Neural progenitor cell (in vitro differentiated cells): ENCODE measurements around the gene SULT6B1. TPM values are rescaled to one million over a fixed set of nuclear protein-coding genes. Genes with fewer than 3 reads are reported as not detected.
"Not testable (repeated sequence)": the region's sequence is repeated elsewhere in the genome, so short reads cannot be mapped to it uniquely, and the experiment has no call there.

Source experiments
- DNase-seq: peaks from one replicate; pipeline ENCODE4 v3.0.0-alpha.2; 2016; ENCODE audit warnings: low spot score
- H2AFZ ChIP-seq: fragments of 200-600 bp; sonication (generic); replicated peaks from 2 replicates; pipeline ENCODE4 v1.6.1; 2016; ENCODE audit warnings: antibody characterized with exemption
- H3F3A ChIP-seq: fragments of 200-600 bp; sonication (generic); 2 replicates; pipeline ENCODE4 v1.6.1; 2016; ENCODE audit warnings: antibody characterized with exemption, low read depth
- H3K27ac ChIP-seq: fragments of 200-600 bp; sonication (generic); 2 replicates; pipeline ENCODE4 v1.5.1; 2016; ENCODE audit warnings: mild to moderate bottlenecking
- H3K27me3 ChIP-seq: fragments of 200-600 bp; sonication (generic); 2 replicates; pipeline ENCODE4 v1.6.1; 2016; ENCODE audit warnings: mild to moderate bottlenecking, moderate library complexity
- H3K36me3 ChIP-seq: fragments of 200-600 bp; sonication (generic); 2 replicates; pipeline ENCODE4 v1.5.1; 2016
- H3K4me1 ChIP-seq: fragments of 200-600 bp; sonication (generic); 2 replicates; pipeline ENCODE4 v1.6.1; 2016; ENCODE audit warnings: mixed run types
- H3K4me2 ChIP-seq: fragments of 200-600 bp; sonication (generic); 2 replicates; pipeline ENCODE4 v1.6.1; 2016
- H3K4me3 ChIP-seq: fragments of 200-600 bp; sonication (generic); 2 replicates; pipeline ENCODE4 v1.5.1; 2016
- H3K79me2 ChIP-seq: fragments of 200-600 bp; sonication (generic); 2 replicates; pipeline ENCODE4 v1.6.1; 2016; ENCODE audit warnings: low read depth
- H3K9ac ChIP-seq: fragments of 200-600 bp; sonication (generic); 2 replicates; pipeline ENCODE4 v1.6.1; 2016
- H3K9me3 ChIP-seq: fragments of 200-600 bp; sonication (generic); 2 replicates; pipeline ENCODE4 v1.5.1; 2016; ENCODE audit warnings: low read depth
- H4K20me1 ChIP-seq: fragments of 200-600 bp; sonication (generic); 2 replicates; pipeline ENCODE4 v1.6.1; 2016; ENCODE audit warnings: low read depth
- H3K27ac Mint-ChIP-seq: 3 replicates; pipeline ENCODE4 v1.8.0; 2021; ENCODE audit warnings: mixed read lengths
- H3K27me3 Mint-ChIP-seq: 2 replicates; pipeline ENCODE4 v1.8.0; 2022; ENCODE audit warnings: low read depth, mild to moderate bottlenecking, inconsistent platforms, moderate library complexity, mixed read lengths; ENCODE audit not compliant: insufficient read depth
- H3K36me3 Mint-ChIP-seq: 3 replicates; pipeline ENCODE4 v1.8.0; 2021; ENCODE audit warnings: mixed read lengths
- H3K4me1 Mint-ChIP-seq: 3 replicates; pipeline ENCODE4 v1.8.0; 2021; ENCODE audit warnings: mixed read lengths
- H3K4me3 Mint-ChIP-seq: 3 replicates; pipeline ENCODE4 v1.8.0; 2021; ENCODE audit warnings: mild to moderate bottlenecking, moderate library complexity, mixed read lengths
- H3K9me3 Mint-ChIP-seq: 3 replicates; pipeline ENCODE4 v1.8.0; 2020; ENCODE audit warnings: mixed read lengths
- EZH2 ChIP-seq: fragments of 200-600 bp; sonication (generic); IDR thresholded peaks from 2 replicates; pipeline ENCODE4 v1.6.1; 2017; ENCODE audit warnings: antibody characterized with exemption, mild to moderate bottlenecking, moderate library complexity
- EZH2phosphoT487 ChIP-seq: fragments of 200-600 bp; sonication (generic); IDR thresholded peaks from 2 replicates; pipeline ENCODE4 v1.6.1; 2017; ENCODE audit warnings: antibody characterized with exemption
- total RNA-seq: library from RNA; depleted of rRNA; stranded (reverse); fragments of >200 nt; gene quantifications from 2 replicates; pipeline ENCODE4 v1.2.3, GENCODE V29; 2015; ENCODE audit warnings: low replicate concordance
- TF ChIP-seq, protein P1 (sequence below): fragments of 200-600 bp; sonication (generic); IDR thresholded peaks from 2 replicates; pipeline ENCODE4 v1.5.1; 2017; ENCODE audit warnings: antibody characterized with exemption, mild to moderate bottlenecking

Gene SULT6B1
- total RNA-seq, 1 donor from 2014 or later, result not detected

GRCh38 chr2:37215250-37215649, 26.8 kb upstream of the SULT6B1 start:
- TF ChIP-seq EZH2phosphoT487 (no peak), EZH2 (no peak)
- TF ChIP-seq, protein P1, sequence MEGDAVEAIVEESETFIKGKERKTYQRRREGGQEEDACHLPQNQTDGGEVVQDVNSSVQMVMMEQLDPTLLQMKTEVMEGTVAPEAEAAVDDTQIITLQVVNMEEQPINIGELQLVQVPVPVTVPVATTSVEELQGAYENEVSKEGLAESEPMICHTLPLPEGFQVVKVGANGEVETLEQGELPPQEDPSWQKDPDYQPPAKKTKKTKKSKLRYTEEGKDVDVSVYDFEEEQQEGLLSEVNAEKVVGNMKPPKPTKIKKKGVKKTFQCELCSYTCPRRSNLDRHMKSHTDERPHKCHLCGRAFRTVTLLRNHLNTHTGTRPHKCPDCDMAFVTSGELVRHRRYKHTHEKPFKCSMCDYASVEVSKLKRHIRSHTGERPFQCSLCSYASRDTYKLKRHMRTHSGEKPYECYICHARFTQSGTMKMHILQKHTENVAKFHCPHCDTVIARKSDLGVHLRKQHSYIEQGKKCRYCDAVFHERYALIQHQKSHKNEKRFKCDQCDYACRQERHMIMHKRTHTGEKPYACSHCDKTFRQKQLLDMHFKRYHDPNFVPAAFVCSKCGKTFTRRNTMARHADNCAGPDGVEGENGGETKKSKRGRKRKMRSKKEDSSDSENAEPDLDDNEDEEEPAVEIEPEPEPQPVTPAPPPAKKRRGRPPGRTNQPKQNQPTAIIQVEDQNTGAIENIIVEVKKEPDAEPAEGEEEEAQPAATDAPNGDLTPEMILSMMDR, result no peak
- Histone ChIP-seq H3K9ac (no peak overlapping the region), H3K27ac (no peak overlapping the region), H3F3A (peaks cover 18% of the 10 kb centered on the region), H3K4me2 (no peak overlapping the region), H3K36me3 (peaks cover 51% of the 10 kb centered on the region), H3K4me3 (no peak overlapping the region), H2AFZ (no peak overlapping the region), H3K27me3 (no peaks in the 10 kb centered on the region), H3K9me3 (no peaks in the 10 kb centered on the region), H3K79me2 (peaks cover 12% of the 10 kb centered on the region), H4K20me1 (no peaks in the 10 kb centered on the region), H3K4me1 (no peaks in the 10 kb centered on the region)
- Mint-ChIP-seq H3K36me3 (peaks cover 25% of the 10 kb centered on the region), H3K9me3 (no peaks in the 10 kb centered on the region), H3K4me3 (no peak overlapping the region), H3K4me1 (no peaks in the 10 kb centered on the region), H3K27me3 (no peaks in the 10 kb centered on the region), H3K27ac (no peak overlapping the region)
- DNase-seq, result no peak

GRCh38 chr2:37211939-37212338, 23.5 kb upstream of the SULT6B1 start:
- H3K36me3 ChIP-seq, result peaks cover 73% of the 10 kb centered on the region

DNA sequence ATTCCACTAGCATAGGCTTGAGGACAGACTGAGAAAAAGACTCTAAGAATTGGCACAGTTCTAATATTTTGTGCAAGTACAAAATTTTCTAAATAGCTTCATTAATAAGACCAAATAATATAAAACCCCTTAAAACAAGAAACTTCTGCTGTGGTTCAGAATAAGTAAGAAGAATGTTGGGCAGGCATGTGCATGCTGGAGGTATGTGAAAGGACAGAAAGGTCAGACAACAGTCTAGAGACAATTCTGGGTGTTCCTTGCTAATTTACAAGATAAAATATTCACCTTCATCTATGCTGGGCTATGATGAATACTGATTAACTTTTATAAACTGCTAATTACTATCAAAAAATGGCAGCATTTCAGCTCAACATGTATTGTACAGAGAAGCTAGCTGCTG, 22.7 kb upstream of the SULT6B1 start:
- peaks cover 65% of the 10 kb centered on the region for H3K36me3 Mint-ChIP-seq
- no peaks in the 10 kb centered on the region for H3K4me1 Mint-ChIP-seq
- peaks cover 28% of the 10 kb centered on the region for H3K9me3 Mint-ChIP-seq
- Histone ChIP-seq H3K27me3 (no peaks in the 10 kb centered on the region), H3F3A (peaks cover 37% of the 10 kb centered on the region), H4K20me1 (no peaks in the 10 kb centered on the region), H3K4me3 (no peak overlapping the region), H3K36me3 (peaks cover 72% of the 10 kb centered on the region), H3K9me3 (peaks cover 4% of the 10 kb centered on the region), H3K79me2 (peaks cover 44% of the 10 kb centered on the region), H3K4me1 (peaks cover under 1% of the 10 kb centered on the region), H3K4me2 (no peak overlapping the region), H3K27ac (no peak overlapping the region), H2AFZ (no peak overlapping the region), H3K9ac (no peak overlapping the region)
- no peak overlapping the region for H3K27ac Mint-ChIP-seq
- H3K27me3 Mint-ChIP-seq, result no peaks in the 10 kb centered on the region
- no peak overlapping the region for H3K4me3 Mint-ChIP-seq
- TF ChIP-seq, protein P1, result no peak
- no peak for TF ChIP-seq EZH2
- TF ChIP-seq EZH2phosphoT487, result no peak
- no peak for DNase-seq

More at GRCh38 chr2:37211939-37212338, 23.5 kb upstream of the SULT6B1 start:
- DNase-seq, result no peak
- Mint-ChIP-seq H3K36me3 (peaks cover 58% of the 10 kb centered on the region), H3K27me3 (no peaks in the 10 kb centered on the region), H3K4me3 (no peak overlapping the region), H3K27ac (no peak overlapping the region), H3K4me1 (no peaks in the 10 kb centered on the region), H3K9me3 (peaks cover 25% of the 10 kb centered on the region)
- Histone ChIP-seq H3F3A (peaks cover 33% of the 10 kb centered on the region), H3K79me2 (peaks cover 37% of the 10 kb centered on the region), H3K4me2 (no peak overlapping the region), H3K9ac (no peak overlapping the region), H3K9me3 (peaks cover 4% of the 10 kb centered on the region), H2AFZ (no peak overlapping the region), H3K27ac (no peak overlapping the region), H3K4me1 (no peaks in the 10 kb centered on the region), H3K27me3 (no peaks in the 10 kb centered on the region), H4K20me1 (no peaks in the 10 kb centered on the region), H3K4me3 (no peak overlapping the region)
- TF ChIP-seq, protein P1, result no peak
- TF ChIP-seq EZH2phosphoT487, result no peak
- no peak for TF ChIP-seq EZH2

GRCh38 chr2:37206760-37207159, 18.3 kb upstream of the SULT6B1 start:
- not testable (repeated sequence) for H3K9ac ChIP-seq, H3K27me3 Mint-ChIP-seq, H3K9me3 ChIP-seq, H2AFZ ChIP-seq, DNase-seq, H4K20me1 ChIP-seq, H3K27me3 ChIP-seq, H3K27ac Mint-ChIP-seq, H3K4me3 Mint-ChIP-seq, H3K4me1 Mint-ChIP-seq, H3K27ac ChIP-seq, H3K4me3 ChIP-seq, H3K4me2 ChIP-seq
- Histone ChIP-seq H3K4me1 (peaks cover 16% of the 10 kb centered on the region), H3F3A (peaks cover 47% of the 10 kb centered on the region), H3K36me3 (peaks cover 67% of the 10 kb centered on the region), H3K79me2 (peaks cover 59% of the 10 kb centered on the region)
- Mint-ChIP-seq H3K9me3 (peaks cover 44% of the 10 kb centered on the region), H3K36me3 (peaks cover 89% of the 10 kb centered on the region)
